GM13976 (cell line): ENCODE measurements around the gene CHSY3.

Experiments used
- DNase-seq: peaks from one replicate; pipeline ENCODE4 v3.0.0; 2012; ENCODE audit warnings: low spot score
- CTCF ChIP-seq: IDR thresholded peaks from 2 replicates; pipeline ENCODE4 v1.5.1; 2012; ENCODE audit warnings: borderline replicate concordance, mild to moderate bottlenecking; ENCODE audit not compliant: insufficient read depth; ENCODE audit errors: extremely low read depth, missing control alignments, control extremely low read depth
- in situ Hi-C: fragments of 300-500 bp; cut with MboI; formaldehyde crosslinking; loops from one replicate; pipeline ENCODE4 v1.12.0; 2022; ENCODE audit warnings: low sequenced_read_pairs, mixed read lengths, inconsistent platforms; ENCODE audit not compliant: unreplicated experiment

CHSY3 gene

GRCh38 chr5:130166839-130167490, 262.7 kb downstream of the CHSY3 start:
- in situ Hi-C loops = no loop called here
- DNase-seq = no peak
- no peak for TF ChIP-seq CTCF

GRCh38 chr5:130168211-130168610, 263.9 kb downstream of the CHSY3 start:
- in situ Hi-C loops = no loop called here
- no peak for DNase-seq
- no peak for TF ChIP-seq CTCF

- DNase-seq = no peak
- in situ Hi-C loops = no loop called here
- no peak for TF ChIP-seq CTCF
These were observed 267.4 kb downstream of the CHSY3 start for GRCh38 chr5:130171699-130172098.

- no peak for DNase-seq
- in situ Hi-C loops = no loop called here
- TF ChIP-seq CTCF = no peak
These were observed 278.9 kb downstream of the CHSY3 start for GRCh38 chr5:130183115-130183514.

GRCh38 chr5:130189961-130190360, 285.7 kb downstream of the CHSY3 start:
- in situ Hi-C loops = no loop called here
- no peak for DNase-seq
- no peak for TF ChIP-seq CTCF

- in situ Hi-C loops = no loop called here
- peak; percentile 26 for TF ChIP-seq CTCF
- peak; percentile 16 for DNase-seq
These were observed 294.7 kb downstream of the CHSY3 start for GRCh38 chr5:130198927-130199326.
